ENCODE results near the gene DNM2.

DNA sequence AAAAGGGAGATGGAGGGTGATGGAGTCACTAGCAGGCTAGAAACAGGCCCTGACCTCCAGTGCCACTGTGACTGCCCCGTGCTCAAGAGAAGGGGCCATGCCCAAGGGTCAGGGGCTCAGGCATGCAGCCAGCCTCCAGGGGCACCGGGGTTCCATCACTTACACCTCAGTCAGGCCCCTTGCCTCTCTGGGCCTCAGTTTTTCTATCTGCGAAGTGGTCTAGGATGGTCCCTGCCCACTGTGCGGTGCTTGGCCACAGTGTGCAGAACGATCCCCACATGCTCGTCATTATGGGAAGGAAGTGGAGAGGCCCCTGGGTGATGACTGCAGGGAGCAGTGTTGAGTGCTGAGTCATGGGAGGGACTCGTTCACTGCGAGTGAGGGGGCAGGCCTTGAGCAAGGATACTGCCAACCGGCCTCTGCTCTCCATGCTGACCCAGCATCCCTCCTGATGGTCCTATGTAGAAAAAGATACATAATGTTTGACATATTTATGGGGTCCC, 95.1 kb downstream of the DNM2 start:
- TF ChIP-seq, protein P1, sequence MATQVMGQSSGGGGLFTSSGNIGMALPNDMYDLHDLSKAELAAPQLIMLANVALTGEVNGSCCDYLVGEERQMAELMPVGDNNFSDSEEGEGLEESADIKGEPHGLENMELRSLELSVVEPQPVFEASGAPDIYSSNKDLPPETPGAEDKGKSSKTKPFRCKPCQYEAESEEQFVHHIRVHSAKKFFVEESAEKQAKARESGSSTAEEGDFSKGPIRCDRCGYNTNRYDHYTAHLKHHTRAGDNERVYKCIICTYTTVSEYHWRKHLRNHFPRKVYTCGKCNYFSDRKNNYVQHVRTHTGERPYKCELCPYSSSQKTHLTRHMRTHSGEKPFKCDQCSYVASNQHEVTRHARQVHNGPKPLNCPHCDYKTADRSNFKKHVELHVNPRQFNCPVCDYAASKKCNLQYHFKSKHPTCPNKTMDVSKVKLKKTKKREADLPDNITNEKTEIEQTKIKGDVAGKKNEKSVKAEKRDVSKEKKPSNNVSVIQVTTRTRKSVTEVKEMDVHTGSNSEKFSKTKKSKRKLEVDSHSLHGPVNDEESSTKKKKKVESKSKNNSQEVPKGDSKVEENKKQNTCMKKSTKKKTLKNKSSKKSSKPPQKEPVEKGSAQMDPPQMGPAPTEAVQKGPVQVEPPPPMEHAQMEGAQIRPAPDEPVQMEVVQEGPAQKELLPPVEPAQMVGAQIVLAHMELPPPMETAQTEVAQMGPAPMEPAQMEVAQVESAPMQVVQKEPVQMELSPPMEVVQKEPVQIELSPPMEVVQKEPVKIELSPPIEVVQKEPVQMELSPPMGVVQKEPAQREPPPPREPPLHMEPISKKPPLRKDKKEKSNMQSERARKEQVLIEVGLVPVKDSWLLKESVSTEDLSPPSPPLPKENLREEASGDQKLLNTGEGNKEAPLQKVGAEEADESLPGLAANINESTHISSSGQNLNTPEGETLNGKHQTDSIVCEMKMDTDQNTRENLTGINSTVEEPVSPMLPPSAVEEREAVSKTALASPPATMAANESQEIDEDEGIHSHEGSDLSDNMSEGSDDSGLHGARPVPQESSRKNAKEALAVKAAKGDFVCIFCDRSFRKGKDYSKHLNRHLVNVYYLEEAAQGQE (IDR thresholded peaks at IDR 0.05; ENCODE audit: borderline replicate concordance), result peak; percentile 27; the same call in 1 of the 2 replicates
- TF ChIP-seq, protein P1 (CRISPR knock-in tag; IDR thresholded peaks at IDR 0.05; ENCODE audit: low read depth), result 0 out of 2 replicates have a peak, but pooled peaks have one; percentile 23
- TF ChIP-seq ZNF24 (IDR thresholded peaks at IDR 0.05) (no peak), SMARCA4 (IDR thresholded peaks at IDR 0.05) (peak; percentile 62), KDM1A (IDR thresholded peaks at IDR 0.05) (0 out of 4 replicates have a peak, but pooled peaks of 1 of the 2 experiments have one; percentile 32)
